WTC11 (cell line): ENCODE measurements around the gene ADGRL3.

Experiments
- CREB1 ChIP-seq: sonication (generic); formaldehyde crosslinking; IDR thresholded peaks from 2 replicates; pipeline ENCODE4 v1.8.0; 2023; ENCODE audit warnings: mild to moderate bottlenecking, missing genetic modification reagents
- ELF4 ChIP-seq: sonication (generic); formaldehyde crosslinking; IDR thresholded peaks from 2 replicates; pipeline ENCODE4 v1.8.1; 2022; ENCODE audit warnings: low read depth, mild to moderate bottlenecking, moderate library complexity, missing genetic modification reagents
- ESRRA ChIP-seq: sonication (generic); formaldehyde crosslinking; IDR thresholded peaks from 2 replicates; pipeline ENCODE4 v1.8.1; 2022; ENCODE audit warnings: mild to moderate bottlenecking, missing genetic modification reagents, borderline replicate concordance
- GABPB1 ChIP-seq: sonication (generic); formaldehyde crosslinking; IDR thresholded peaks from 2 replicates; pipeline ENCODE4 v1.8.1; 2023; ENCODE audit warnings: mild to moderate bottlenecking, missing genetic modification reagents
- JAZF1 ChIP-seq: fragments of 250-450 bp; sonication (Bioruptor Pico); IDR thresholded peaks from 2 replicates; pipeline ENCODE4 v1.9.0; 2021; ENCODE audit warnings: moderate library complexity, mild to moderate bottlenecking, inconsistent platforms
- ZNF121 ChIP-seq: sonication (generic); formaldehyde crosslinking; IDR thresholded peaks from 2 replicates; pipeline ENCODE4 v1.8.0; 2023; ENCODE audit warnings: missing genetic modification reagents
- ZNF232 ChIP-seq: sonication (generic); formaldehyde crosslinking; IDR thresholded peaks from 2 replicates; pipeline ENCODE4 v1.8.0; 2022; ENCODE audit warnings: mild to moderate bottlenecking, missing genetic modification reagents
- ZNF263 ChIP-seq: sonication (generic); formaldehyde crosslinking; IDR thresholded peaks from 2 replicates; pipeline ENCODE4 v1.8.1; 2022; ENCODE audit warnings: low read depth, mild to moderate bottlenecking, moderate library complexity, missing genetic modification reagents
- TF ChIP-seq, protein P1 (sequence below): sonication (generic); formaldehyde crosslinking; IDR thresholded peaks from 2 replicates; pipeline ENCODE4 v1.8.0; 2022; ENCODE audit warnings: mild to moderate bottlenecking, missing genetic modification reagents
- TF ChIP-seq, protein P2 (sequence below): fragments of 200-600 bp; IDR thresholded peaks from 2 replicates; pipeline ENCODE4 v1.8.0; 2022; ENCODE audit warnings: antibody characterized with exemption
- TF ChIP-seq, protein P3 (sequence below): sonication (generic); formaldehyde crosslinking; IDR thresholded peaks from 2 replicates; pipeline ENCODE4 v1.8.1; 2023; ENCODE audit warnings: mild to moderate bottlenecking, missing genetic modification reagents, moderate library complexity
- TF ChIP-seq, protein P4 (sequence below): sonication (generic); formaldehyde crosslinking; IDR thresholded peaks from 2 replicates; pipeline ENCODE4 v1.8.1; 2022; ENCODE audit warnings: low read depth, missing genetic modification reagents, borderline replicate concordance
- TF ChIP-seq, protein P5 (sequence below): sonication (generic); formaldehyde crosslinking; IDR thresholded peaks from 2 replicates; pipeline ENCODE4 v1.8.0; 2022; ENCODE audit warnings: mild to moderate bottlenecking, missing genetic modification reagents
- TF ChIP-seq, protein P6 (sequence below): sonication (generic); formaldehyde crosslinking; IDR thresholded peaks from 2 replicates; pipeline ENCODE4 v1.8.1; 2022; ENCODE audit warnings: mild to moderate bottlenecking, missing genetic modification reagents, moderate library complexity, borderline replicate concordance

DNA sequence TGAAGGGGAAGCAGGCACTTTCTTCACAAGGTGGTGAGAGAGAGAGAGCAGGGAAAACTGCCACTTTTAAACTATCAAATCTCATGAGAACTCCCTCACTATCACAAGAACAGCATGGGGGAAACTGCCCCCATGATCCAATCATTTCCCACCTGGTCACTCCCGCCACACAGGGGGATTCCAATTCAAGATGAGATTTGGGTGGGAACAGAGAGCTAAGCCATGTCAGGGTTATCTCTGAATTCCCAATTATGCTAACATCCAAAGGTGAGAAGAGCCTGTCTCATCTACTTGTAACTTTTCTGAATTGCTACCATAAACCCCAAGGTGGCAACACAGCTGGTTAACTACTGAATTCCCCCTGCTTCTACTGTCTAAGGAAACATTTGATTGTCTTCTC, 758.5 kb downstream of the ADGRL3 start:
- no peak for TF ChIP-seq GABPB1 (CRISPR knock-in tag)
- TF ChIP-seq CREB1, result no peak
- TF ChIP-seq, protein P1, sequence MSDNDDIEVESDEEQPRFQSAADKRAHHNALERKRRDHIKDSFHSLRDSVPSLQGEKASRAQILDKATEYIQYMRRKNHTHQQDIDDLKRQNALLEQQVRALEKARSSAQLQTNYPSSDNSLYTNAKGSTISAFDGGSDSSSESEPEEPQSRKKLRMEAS (CRISPR knock-in tag), result no peak
- TF ChIP-seq JAZF1, result no peak
- TF ChIP-seq, protein P2, sequence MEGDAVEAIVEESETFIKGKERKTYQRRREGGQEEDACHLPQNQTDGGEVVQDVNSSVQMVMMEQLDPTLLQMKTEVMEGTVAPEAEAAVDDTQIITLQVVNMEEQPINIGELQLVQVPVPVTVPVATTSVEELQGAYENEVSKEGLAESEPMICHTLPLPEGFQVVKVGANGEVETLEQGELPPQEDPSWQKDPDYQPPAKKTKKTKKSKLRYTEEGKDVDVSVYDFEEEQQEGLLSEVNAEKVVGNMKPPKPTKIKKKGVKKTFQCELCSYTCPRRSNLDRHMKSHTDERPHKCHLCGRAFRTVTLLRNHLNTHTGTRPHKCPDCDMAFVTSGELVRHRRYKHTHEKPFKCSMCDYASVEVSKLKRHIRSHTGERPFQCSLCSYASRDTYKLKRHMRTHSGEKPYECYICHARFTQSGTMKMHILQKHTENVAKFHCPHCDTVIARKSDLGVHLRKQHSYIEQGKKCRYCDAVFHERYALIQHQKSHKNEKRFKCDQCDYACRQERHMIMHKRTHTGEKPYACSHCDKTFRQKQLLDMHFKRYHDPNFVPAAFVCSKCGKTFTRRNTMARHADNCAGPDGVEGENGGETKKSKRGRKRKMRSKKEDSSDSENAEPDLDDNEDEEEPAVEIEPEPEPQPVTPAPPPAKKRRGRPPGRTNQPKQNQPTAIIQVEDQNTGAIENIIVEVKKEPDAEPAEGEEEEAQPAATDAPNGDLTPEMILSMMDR, result no peak
- TF ChIP-seq ZNF121 (CRISPR knock-in tag), result no peak
- TF ChIP-seq, protein P3, sequence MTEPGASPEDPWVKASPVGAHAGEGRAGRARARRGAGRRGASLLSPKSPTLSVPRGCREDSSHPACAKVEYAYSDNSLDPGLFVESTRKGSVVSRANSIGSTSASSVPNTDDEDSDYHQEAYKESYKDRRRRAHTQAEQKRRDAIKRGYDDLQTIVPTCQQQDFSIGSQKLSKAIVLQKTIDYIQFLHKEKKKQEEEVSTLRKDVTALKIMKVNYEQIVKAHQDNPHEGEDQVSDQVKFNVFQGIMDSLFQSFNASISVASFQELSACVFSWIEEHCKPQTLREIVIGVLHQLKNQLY (CRISPR knock-in tag), result no peak
- no peak for TF ChIP-seq ELF4 (CRISPR knock-in tag)
- TF ChIP-seq, protein P4, sequence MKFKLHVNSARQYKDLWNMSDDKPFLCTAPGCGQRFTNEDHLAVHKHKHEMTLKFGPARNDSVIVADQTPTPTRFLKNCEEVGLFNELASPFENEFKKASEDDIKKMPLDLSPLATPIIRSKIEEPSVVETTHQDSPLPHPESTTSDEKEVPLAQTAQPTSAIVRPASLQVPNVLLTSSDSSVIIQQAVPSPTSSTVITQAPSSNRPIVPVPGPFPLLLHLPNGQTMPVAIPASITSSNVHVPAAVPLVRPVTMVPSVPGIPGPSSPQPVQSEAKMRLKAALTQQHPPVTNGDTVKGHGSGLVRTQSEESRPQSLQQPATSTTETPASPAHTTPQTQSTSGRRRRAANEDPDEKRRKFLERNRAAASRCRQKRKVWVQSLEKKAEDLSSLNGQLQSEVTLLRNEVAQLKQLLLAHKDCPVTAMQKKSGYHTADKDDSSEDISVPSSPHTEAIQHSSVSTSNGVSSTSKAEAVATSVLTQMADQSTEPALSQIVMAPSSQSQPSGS (CRISPR knock-in tag), result no peak
- TF ChIP-seq ZNF232, result no peak
- TF ChIP-seq, protein P5, sequence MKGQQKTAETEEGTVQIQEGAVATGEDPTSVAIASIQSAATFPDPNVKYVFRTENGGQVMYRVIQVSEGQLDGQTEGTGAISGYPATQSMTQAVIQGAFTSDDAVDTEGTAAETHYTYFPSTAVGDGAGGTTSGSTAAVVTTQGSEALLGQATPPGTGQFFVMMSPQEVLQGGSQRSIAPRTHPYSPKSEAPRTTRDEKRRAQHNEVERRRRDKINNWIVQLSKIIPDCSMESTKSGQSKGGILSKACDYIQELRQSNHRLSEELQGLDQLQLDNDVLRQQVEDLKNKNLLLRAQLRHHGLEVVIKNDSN (CRISPR knock-in tag), result no peak
- no peak for TF ChIP-seq ZNF263 (CRISPR knock-in tag)
- no peak for TF ChIP-seq ESRRA (CRISPR knock-in tag)
- TF ChIP-seq, protein P6, sequence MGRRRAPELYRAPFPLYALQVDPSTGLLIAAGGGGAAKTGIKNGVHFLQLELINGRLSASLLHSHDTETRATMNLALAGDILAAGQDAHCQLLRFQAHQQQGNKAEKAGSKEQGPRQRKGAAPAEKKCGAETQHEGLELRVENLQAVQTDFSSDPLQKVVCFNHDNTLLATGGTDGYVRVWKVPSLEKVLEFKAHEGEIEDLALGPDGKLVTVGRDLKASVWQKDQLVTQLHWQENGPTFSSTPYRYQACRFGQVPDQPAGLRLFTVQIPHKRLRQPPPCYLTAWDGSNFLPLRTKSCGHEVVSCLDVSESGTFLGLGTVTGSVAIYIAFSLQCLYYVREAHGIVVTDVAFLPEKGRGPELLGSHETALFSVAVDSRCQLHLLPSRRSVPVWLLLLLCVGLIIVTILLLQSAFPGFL (CRISPR knock-in tag), result no peak
